Stimulated activated CD8-positive, alpha-beta memory T cell treated with anti-CD3 and anti-CD28 coated beads, Interleukin-12 subunit alpha, Interleukin-12 subunit beta, amount 100 ng/mL, for 4 hours (primary cell): ENCODE data around the gene MTMR3.
A peak's percentile ranks its signal among the peaks of the same experiment; 100 is the strongest.

Source experiments
- DNase-seq: peaks from one replicate; pipeline ENCODE4 v3.0.0-alpha.2; 2020; ENCODE audit warnings: low read depth

Gene MTMR3

DNA sequence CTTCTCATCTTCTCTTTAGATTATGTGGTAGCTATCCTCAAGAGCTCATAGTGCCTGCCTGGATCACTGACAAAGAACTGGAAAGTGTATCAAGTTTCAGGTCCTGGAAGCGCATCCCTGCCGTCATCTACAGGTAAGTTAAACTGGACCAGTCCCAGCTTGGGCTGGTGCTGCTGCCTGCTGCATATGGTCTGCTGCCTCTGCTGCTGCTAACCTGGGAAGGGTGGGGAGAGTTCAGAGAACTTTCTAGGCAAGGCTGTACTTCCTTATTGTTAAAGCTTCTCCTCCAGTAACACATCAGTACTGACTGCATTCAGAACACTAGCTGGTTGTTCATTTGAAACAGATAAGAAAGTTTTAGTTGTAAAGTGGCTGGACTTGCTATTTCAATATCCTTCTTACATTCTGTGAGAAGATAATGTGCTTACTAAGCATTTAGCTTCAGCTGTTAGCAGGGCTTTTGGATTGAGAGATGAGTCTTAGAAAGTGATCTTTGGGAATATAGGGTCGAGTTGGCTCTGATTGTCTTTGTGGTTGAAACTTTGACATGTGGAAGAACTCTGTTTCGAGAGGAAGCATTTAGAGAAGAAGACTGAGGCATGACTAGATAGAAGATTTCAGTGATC lies 120.0 kb downstream of the MTMR3 start:
- no peak for DNase-seq

DNA sequence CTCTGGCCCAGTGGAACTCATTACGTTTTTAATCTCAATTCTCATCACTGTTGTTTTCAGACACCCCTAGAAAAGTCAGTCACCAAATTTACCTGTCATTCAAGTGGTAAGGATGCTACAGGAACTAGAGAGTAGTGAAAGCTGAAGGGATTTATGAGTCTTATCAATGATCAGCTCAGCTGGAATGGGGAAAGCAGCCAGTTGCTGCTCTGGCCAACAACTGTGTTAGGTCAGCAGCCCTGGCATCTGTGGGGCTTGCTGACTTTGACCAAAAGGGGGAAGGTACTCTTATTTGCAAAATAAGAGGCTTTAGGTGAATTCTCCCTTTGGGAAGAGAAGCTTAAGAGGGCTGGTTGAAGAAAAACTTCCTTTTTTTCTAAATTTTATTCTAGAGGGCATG lies 121.1 kb downstream of the MTMR3 start:
- DNase-seq, result no peak

DNA sequence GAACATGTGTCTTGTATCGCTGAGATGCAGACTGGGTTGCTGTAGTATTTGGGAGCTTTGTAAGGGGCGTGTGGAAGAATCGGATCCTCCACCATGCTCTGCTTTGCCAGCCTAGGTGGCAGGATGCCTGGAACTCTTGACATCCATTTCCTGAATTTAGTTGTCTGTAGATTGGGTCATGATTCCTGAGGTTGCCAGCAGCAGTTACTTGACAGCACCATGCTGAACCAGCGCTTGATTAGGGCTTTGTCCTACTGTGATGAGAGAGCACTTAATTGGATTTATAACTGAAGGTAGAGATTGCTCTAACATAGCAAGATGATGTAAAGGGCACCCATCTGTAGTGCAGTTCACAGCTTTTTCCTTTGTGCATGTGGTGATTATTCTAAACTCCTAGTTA lies 121.7 kb downstream of the MTMR3 start:
- no peak for DNase-seq

DNA sequence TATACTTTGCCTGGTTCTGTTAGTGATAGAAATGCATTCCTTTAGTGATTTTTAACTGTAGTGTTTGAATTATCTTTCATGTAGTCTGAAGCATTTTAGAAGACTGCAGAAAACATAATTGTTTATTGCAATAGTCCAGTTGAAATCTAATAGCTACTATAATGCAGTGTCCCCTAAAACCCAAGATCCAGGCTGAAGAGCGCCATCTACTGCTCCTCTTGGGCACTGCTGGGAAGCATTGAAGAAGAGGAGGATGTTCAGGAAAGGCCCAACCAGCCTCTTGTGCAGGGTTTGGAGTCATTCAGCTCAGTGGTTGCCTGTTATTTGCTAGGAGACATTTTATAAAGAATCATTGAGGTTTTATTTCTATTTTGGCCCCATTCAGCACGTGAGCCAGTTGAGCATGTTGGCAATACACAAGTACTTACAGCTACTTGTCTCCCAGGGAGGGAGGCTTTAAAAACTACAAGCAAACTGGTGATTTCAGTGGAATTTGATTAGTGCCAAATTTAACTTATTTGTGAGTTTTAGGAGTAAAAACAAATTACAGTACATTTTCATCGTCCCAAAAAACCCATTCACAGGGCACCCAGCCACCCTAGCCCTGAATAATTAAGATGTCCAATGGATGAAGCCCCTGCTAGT lies 122.4 kb downstream of the MTMR3 start:
- peak; percentile 10 for DNase-seq

DNA sequence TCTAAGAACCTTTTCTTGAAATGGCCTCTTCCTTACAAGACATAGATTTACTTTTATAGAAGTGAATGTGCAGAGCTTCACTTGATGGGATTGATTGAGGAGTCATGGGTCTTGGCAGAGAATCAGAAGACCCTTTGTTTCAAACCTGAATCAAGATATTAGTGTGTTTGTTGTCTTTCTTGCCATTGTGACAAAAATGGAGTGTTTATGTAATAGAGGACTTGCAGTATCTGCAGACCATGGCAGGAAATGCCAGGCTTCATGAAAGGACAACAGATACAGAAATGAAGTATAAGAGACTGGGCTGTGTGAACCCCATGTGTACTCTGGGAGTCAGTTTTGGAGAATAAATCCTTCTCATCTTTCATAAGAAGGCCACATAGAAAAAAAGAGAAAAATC lies 124.4 kb downstream of the MTMR3 start:
- no peak for DNase-seq

DNA sequence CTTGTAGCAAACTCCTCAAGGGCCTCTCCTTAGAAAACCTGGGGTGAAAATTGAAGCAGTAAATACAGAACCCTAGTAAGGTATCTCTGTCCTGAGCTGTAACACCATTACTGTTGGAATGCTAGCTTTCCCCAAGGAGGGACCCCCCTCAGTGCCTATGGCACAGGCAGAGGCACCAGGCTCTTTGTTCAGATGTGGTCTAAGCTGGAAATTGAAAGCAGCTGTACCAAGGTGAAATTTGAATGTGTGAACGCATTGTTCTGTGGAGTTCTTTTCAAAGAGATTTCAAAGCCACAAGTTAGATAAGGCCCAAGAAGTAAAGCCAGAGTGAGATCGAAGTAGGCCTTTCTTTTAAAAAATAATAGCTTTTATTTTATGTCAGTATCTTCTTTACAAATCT lies 125.4 kb downstream of the MTMR3 start:
- DNase-seq, result no peak

DNA sequence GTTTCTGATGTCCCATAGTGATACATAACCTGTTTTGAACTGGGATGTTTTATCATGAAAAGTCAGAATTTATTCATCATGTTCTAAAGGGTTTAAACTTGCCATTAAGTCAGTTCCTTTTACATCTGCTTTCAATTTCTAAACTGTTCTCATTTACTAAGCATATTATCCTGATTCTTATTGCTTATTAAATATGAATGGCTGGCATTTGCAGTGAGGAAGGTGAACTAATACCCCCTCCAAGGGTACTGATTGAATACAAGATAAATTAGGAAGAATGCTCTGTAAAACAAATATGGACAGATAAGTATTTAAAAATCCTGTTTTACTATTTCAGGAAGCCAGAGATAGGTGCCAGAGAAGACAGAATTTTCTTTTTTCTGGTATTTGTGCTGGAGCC lies 126.5 kb downstream of the MTMR3 start:
- no peak for DNase-seq

DNA sequence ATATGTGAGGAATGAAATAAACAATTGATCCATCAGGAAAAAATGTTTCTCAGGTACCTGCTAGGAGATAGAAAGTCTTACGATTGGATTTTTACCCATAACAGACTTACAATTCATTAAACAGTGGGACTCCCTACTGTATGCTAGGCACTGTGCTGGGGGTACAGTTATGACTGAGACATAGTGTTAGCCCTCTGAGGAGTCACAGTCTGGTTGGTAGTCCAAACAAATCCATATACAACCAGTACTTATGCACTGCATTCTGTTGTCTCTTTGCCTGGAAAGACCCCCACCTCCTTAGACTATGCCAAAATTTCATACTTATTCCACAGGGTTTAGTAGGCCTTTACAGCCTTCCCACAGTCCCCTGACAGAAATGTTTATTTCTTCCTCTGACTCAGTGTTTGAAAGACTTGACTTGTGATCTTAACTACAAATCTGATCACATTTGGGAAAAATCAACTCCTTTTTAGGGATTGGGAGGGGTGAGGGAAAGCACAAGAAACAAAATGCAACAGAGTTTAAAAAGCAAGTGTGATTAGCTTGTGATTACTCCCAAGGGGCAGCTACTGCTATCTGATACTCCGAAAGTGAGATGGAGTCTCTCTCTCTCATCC lies 127.9 kb downstream of the MTMR3 start:
- DNase-seq, result no peak

DNA sequence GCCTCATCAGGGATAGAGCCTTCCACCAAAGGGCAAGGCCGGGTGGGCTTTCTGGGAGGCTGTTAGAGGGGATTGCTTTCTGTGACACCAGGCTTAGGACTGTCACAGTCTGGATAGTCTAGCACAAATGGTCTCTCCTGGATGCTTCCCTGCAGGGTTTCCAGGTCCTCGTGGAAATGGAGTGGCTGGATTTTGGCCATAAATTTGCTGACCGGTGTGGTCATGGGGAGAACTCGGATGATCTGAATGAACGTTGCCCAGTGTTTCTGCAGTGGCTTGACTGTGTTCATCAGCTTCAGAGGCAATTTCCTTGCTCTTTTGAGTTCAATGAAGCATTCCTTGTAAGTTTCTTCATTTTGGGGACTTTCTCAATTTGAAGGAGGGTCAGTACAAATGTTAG lies 130.2 kb downstream of the MTMR3 start:
- no peak for DNase-seq

DNA sequence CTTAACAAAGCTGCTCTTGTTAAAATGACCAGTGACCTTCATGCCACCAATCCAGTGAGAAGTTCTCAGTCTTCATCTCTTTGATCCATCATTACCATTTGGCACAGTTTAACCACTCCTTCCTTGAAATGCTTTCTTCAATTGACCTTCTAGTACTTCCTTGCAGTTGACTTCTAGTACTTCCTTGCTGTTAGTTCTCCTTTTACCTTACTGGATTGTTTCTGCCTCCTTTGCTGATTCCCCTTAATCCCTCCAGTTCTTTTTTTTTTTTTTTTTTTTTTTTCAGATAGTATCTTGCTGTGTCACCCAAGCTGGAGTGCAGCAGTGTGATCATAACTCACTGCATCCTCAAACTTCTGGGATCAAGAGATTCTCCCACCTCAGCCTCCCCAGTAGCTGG lies 131.3 kb downstream of the MTMR3 start:
- DNase-seq, result no peak

DNA sequence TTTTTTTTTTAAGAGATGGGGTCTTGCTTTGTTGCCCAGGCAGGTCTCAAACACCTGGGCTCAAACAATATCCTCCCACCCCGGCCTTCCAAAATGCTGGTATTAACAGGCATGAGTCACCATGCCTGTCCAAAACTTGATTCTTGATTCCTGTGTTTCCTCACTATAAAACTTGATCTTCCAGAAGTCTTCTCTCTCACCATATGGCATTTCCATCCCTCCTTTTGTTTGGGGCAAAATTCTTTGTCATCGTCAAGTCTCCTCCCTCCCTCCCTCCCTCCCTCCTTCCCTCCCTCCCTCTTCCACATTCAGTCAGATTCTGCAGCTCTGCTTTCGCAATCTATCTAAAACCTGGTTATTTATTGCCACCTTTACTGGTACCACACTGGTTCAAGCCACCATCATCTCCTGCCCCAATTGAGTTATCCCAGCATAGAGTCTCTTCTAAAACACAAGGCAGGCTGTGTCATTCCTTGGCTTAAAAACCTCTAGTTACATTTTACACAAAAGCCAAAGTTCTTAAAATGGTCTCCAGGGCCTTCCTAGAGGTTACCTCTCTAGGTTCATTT lies 132.3 kb downstream of the MTMR3 start:
- DNase-seq, result no peak

DNA sequence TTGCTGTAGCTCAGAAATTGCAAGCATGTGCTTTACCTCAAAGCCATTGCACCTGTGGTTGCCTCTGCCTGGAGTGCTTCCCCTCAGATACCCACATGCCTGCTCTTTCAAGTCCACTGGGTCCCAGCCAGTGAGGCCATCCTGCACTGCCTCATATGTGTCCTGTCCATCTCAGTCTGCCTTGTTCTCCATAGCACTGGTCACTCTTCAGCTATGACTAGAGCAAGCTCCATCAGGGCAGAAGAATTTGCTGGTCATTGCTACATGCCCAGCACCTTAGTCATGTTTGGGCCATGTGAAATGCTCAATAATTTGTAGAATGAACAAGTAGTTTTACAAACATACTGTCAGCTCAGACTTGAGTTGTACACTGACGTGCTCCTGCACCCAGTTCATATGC lies 132.9 kb downstream of the MTMR3 start:
- DNase-seq, result no peak

DNA sequence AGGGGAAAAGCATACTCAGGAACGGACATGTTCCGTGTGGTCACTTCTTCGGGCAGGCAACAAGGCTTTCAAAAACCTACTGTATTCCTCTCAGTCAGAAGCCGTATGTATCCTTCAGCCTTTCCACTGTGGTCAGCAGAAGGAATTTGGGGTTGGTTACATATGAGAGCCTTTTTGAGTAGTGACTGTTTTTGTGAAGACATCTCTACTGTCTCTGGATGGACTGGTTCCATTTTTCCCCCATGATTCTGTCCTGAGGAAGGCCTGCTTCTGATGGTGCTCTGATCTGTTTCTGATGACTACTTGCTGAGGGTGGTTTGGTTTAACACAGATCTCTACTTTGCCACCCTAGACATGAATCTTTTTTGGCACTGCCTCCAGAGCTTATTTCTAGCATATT lies 133.6 kb downstream of the MTMR3 start:
- DNase-seq, result no peak

DNA sequence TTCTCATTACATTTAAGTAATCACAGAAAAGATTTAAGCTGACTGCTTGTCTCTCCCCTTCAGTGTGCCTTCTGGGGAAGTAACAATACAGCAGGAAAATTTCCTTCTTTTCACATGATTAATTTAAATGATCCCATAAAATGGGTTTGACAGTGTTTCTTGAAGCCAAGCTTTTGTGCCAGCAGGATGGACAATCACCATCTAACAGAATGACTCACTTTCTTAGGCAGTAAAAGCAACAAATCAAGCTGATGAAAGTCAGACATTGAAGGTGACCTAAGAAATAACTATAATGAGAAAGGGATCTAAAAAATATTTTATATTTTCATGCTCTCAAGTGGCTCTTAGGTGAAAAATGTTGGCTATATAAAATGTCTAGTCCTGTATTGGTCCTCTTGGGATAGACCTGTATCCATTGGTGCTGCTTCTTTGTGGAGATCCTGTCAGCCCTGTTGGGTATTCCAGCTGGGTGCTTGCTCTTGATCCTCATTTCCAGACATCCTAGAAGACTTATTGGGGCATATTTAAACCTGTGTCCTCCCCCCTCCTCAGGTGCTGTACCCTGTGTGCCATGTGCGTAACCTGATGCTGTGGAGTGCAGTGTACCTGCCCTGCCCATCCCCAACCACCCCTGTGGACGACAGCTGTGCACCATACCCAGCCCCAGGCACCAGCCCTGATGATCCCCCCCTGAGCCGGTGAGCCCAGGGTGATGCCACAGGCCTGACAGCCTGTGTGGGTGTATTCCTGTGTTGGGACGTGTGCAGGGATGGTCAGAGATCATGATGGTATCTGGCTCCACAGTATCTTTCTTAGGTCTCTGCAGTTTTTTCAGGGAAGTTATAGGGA lies 134.6 kb downstream of the MTMR3 start:
- no peak for DNase-seq

DNA sequence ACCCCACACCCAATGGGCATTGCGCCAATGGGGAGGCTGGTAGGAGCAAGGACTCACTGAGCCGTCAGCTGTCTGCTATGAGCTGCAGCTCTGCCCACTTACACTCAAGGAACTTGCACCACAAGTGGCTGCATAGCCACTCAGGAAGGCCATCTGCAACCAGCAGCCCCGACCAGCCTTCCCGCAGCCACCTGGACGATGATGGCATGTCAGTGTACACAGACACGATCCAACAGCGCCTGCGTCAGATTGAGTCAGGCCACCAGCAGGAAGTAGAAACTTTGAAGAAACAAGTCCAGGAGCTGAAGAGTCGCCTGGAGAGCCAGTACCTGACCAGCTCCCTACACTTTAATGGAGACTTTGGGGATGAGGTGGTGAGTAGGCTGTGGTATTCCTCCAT lies 137.5 kb downstream of the MTMR3 start:
- no peak for DNase-seq

DNA sequence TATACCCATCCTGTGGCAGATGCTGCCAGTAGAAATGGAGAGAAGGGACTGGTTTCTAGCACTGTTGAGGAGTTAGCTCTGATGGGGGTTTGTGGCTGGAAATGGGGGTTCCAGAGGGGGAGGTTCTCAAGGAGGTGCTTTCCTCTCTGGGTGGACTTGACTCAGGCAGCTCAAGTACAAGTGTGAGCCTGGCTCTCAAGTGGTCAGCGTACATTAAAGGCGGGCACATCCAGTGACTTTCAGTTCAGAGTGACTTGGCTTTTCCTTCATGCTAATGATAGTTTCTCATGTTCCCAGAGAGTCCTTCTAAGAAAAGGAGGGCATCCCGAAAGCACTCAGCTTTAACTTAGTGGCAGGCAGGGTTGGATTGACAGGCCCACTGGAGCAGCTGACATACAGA lies 138.4 kb downstream of the MTMR3 start:
- no peak for DNase-seq

DNA sequence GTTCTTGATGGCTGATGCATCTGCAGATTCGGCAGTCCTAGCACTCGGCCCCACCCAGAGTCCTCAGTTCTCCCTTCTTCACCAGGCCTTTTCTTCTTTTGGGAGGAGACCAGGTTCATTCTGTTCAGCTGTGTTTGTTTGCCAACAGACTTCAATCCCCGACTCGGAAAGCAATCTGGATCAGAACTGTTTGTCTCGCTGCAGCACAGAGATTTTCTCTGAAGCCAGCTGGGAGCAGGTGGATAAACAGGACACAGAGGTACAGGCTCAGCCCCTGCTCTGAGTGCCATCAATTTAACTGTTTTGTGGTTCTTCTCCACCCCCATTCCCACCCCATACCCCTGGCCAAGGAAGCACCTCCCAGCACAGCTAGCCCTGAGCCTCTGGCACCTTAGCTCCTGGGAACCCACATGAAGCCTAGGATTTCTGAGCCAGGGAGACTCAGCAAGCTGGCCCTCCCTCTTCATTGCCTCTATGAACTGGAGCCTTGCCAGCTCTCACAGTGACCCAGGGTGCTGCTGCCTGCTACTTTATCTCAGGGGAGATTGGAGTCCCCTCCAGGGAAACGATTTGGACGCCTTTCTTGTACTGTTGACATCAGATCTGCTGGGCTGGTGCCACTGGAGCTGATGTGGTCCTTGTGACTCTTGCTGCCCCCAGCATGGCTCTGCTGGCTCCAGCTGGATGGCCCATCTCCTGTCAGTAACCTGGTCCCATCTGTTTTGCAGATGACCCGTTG lies 139.1 kb downstream of the MTMR3 start:
- no peak for DNase-seq

DNA sequence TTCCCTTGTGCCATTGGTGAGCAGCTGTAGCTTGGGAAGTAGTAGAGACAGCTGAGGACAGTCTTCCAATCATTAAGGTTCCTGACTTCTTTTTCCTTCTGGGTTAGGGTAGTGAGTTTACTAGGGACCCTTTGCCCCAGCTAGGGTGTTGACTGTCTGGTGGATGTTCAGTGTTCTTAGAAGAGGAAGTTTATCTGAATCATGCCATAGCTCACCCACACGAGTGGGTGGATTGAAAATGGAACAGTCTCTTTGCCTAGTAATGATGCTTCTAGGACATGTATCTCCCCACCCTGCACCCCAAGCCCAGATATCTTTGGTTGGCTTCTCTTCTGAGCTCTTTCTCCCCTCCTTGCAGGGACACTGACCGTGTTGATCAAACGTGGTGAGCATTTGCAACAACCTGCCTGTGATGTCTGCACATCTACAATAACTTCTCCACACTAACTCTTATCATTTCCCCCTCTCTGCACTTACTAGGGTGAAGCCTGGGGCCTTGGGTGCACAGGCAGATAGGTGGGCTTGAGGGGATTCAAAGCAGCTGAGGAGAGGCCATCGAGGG lies 140.2 kb downstream of the MTMR3 start:
- DNase-seq, result no peak

DNA sequence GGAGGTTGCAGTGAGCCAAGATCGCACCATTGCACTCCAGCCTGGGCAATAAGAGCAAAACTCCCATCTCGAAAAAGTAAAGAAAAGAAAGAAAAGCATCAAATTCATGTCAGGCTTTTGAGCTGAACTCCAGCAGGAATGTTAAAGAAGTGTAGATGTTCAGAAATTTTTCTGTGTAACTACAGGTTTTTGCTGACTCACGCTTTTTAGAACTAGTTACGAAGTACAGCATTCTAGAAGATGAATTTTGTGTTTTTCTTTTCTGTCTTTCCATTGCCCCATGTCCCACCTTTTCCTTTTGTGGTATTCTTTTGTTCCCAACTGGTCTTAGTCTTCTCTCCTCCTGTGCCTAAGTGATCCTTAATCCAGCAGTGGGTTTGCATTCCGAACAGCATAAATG lies 141.3 kb downstream of the MTMR3 start:
- DNase-seq, result no peak

DNA sequence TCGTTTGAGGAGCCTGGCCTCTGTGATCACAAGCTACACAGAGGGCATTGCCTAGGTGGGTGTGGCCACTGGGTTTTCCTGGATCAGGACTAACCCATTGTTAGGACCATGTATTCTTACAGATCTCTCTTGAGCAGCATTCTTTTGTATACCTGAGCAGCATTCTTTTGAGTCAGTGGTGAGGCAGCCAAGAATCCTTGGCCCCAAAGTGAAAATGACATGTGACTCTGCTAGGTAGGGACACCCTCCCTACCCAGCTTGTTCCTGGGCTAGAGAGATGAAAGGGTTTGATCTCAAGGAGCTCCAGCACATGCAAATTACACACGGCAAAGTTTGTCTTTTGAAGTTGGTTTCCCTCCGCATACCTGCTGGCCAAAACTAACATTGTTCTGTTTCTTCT lies 142.2 kb downstream of the MTMR3 start:
- no peak for DNase-seq

DNA sequence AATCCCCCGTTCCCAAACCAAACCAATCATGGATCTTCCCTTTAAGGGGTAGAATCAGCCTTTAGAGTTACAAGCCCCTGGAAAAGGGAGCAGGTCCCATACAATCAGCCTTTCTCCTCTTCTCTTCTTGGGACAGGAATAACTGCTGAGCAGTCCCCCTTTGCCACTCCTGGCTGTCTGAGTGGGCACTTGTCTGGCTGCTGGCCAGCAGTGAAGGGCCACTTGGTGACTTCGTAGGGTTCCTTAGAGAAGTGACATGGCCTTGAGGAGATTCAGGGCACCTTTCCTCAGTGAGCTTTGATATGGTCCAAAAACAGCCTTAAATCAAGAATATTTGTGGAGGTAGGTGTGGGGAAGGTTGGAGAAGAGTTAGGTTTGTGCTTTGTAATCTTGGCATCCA lies 143.8 kb downstream of the MTMR3 start:
- no peak for DNase-seq

DNA sequence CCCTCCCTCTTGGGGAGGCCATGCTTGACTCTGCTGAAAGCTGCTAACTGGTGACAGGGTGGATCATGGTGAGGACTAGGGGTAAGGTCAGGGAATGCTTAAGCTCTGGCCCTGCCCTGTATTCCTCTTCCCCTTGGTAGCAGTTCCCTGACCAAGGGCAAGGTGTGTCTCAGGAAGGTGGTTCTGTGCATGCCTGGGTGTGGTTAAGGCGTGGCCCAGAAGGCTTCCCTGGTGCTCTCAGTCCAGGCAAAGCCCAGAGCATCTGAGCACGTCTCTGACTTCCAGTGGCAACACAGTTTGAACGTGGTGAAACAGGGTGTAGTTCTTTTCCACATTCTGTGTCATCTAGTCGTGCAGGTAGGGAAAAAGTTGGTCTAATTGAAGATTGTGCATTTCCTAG lies 144.2 kb downstream of the MTMR3 start:
- no peak for DNase-seq
